ENCODE results near the gene RPH3AL. TPM values are rescaled to one million over a fixed set of nuclear protein-coding genes. Genes with fewer than 3 reads are reported as not detected.

The RPH3AL gene
- total RNA-seq, 1 experiment from 2014 or later, result 3.0 TPM

- no peak for TF ChIP-seq CTCF (conservative IDR thresholded peaks at IDR 0.05)
These were observed 71.1 kb downstream of the RPH3AL start for GRCh38 chr17:281365-281999.

More at GRCh38 chr17:281365-281999, 71.1 kb downstream of the RPH3AL start:
- H2AFZ ChIP-seq (ENCODE audit: low read length), result no peak overlapping the region
- H4K8ac ChIP-seq (replicated peaks; ENCODE audit: insufficient read length, low read depth, low read length), result no peak overlapping the region
- no peak overlapping the region for H2BK12ac ChIP-seq (ENCODE audit: insufficient read length, low read depth, low read length)
- Mint-ChIP-seq H3K4me1 (peaks cover 3 to 14% of the 10 kb centered on the region in 2 experiments), H3K9me3 (peaks cover 4 to 14% of the 10 kb centered on the region in 2 experiments; a peak in 4 of 5 replicates), H3K27me3 (ENCODE audit: low read depth) (peaks cover 14% of the 10 kb centered on the region), H3K4me3 (no peak overlapping the region), H3K36me3 (ENCODE audit: insufficient read depth in 1 of 3, low read depth in 3 of 3) (peaks cover 0 to 6% (median 0%) of the 10 kb centered on the region in 3 experiments; a peak in 2 of 7 replicates), H3K27ac (peak overlapping the region in 1 of 3 experiments; percentile 53; a peak in 3 of 7 replicates)
- no peak overlapping the region for H2BK15ac ChIP-seq (ENCODE audit: low read depth, low read length)
- H3K14ac ChIP-seq (ENCODE audit: insufficient read depth, low read length), result no peak overlapping the region
- H2BK20ac ChIP-seq (ENCODE audit: low read depth, low read length, poor library complexity, severe bottlenecking), result no peak overlapping the region
- no peak overlapping the region for H2BK120ac ChIP-seq (ENCODE audit: low read depth, low read length, poor library complexity, severe bottlenecking)
- H3K79me2 ChIP-seq (ENCODE audit: insufficient read depth, low read length), result no peaks in the 10 kb centered on the region
- no CpG with 5 or more reads among the region's 21 CpGs for WGBS (ENCODE audit: extremely low coverage, insufficient read length, low lambda C conversion rate)
- H4K20me1 ChIP-seq (ENCODE audit: control insufficient read depth, insufficient read depth, insufficient read length), result no peaks in the 10 kb centered on the region
- no peaks in the 10 kb centered on the region for H3K23me2 ChIP-seq (ENCODE audit: insufficient read length, low read depth, low read length, poor library complexity, severe bottlenecking)
- no peak overlapping the region for H3K9ac ChIP-seq (ENCODE audit: extremely low read depth, insufficient read length, low read length)
- no peak overlapping the region for H2BK5ac ChIP-seq (ENCODE audit: insufficient read length, low read length)
- no peak for DNase-seq
- no peak overlapping the region for H3K23ac ChIP-seq (ENCODE audit: insufficient read length, low read depth, low read length)
- no peak overlapping the region for H3K27ac ChIP-seq (ENCODE audit: insufficient read length, low read depth, low read length)
- H3T11ph ChIP-seq (ENCODE audit: low read length), result no peak overlapping the region
- H4K5ac ChIP-seq (ENCODE audit: insufficient read length, low read depth, low read length), result no peak overlapping the region
- no peak overlapping the region for H3K56ac ChIP-seq (ENCODE audit: insufficient read length, low read depth, low read length)
- H3K27me3 ChIP-seq (ENCODE audit: insufficient read depth, low read length), result no peaks in the 10 kb centered on the region
- no peaks in the 10 kb centered on the region for H3K4me1 ChIP-seq (ENCODE audit: insufficient read depth, low read length)
- H3K18ac ChIP-seq (ENCODE audit: insufficient read length, low read depth, low read length), result no peak overlapping the region
- H3K79me1 ChIP-seq (ENCODE audit: insufficient read depth, low read depth, low read length, poor library complexity, severe bottlenecking), result no peaks in the 10 kb centered on the region
- H3K4me2 ChIP-seq (ENCODE audit: insufficient read depth, insufficient read length, low read length), result no peak overlapping the region
- H2AK5ac ChIP-seq (ENCODE audit: insufficient read length, low read length), result no peak overlapping the region
- no peak overlapping the region for H4K91ac ChIP-seq (ENCODE audit: insufficient read length, low read depth, low read length)
- no peaks in the 10 kb centered on the region for H3K9me3 ChIP-seq (ENCODE audit: control insufficient read depth, low read depth, low read length)
- no peak overlapping the region for H3K4ac ChIP-seq (ENCODE audit: low read depth, low read length)

Measured in H9 (cell line).